T-cell (primary cell): ENCODE results near the gene PSMA4. TPM values are rescaled to one million over a fixed set of nuclear protein-coding genes. Genes with fewer than 3 reads are reported as not detected.
"Not testable (repeated sequence)": the region's sequence is repeated elsewhere in the genome, so short reads cannot be mapped to it uniquely, and the experiment has no call there.

ENCODE experiments used
- ATAC-seq, 4 experiments: fragments of 200-7000 bp in 3 of 4; fragments of 150-1000 bp in 1 of 4; cut with Tn5 transposase; replicated peaks in 1 of 4; 1 replicate in 3 of 4; 2 replicates in 1 of 4; pipeline ENCODE4 v1.10.0; 2021; ENCODE audit warnings: moderate library complexity in 3 of 4, mild to moderate bottlenecking in 2 of 4, moderate number of reproducible peaks in 1 of 4
- CTCF ChIA-PET, 2 donors: fragments of 300-600 bp; sonication (Branson Sonifier 250); formaldehyde crosslinking; loops; one replicate each; lab custom pipeline; 2022; ENCODE audit warnings: antibody characterized with exemption in 2 of 2; lab: Charles Lee
- POLR2A ChIA-PET, 2 donors: fragments of 300-600 bp; sonication (Branson Sonifier 250); formaldehyde crosslinking; loops; one replicate each; lab custom pipeline; 2022; ENCODE audit warnings: antibody characterized with exemption in 2 of 2; lab: Charles Lee
- DNase-seq, 35 experiments: peaks; one replicate each; pipeline versions ENCODE4 v3.0.0 to v3.0.0-alpha.2; 2013 to 2023
- H3K27ac ChIP-seq: one replicate; pipeline ENCODE4 v1.5.1; 2013; ENCODE audit warnings: low read length
- H3K27me3 ChIP-seq, 2 experiments: replicated peaks in 1 of 2; 1 replicate in 1 of 2; 2 replicates in 1 of 2; pipeline versions ENCODE4 v1.6.1 to v1.7.0; 2013; ENCODE audit warnings: low read length in 1 of 2, mixed read lengths in 1 of 2; ENCODE audit not compliant: control insufficient read depth in 2 of 2, insufficient read depth in 2 of 2; ENCODE audit errors: extremely low read depth in 1 of 2
- H3K36me3 ChIP-seq, 2 donors: 1 replicate in 1 of 2; 2 replicates in 1 of 2; pipeline versions ENCODE4 v1.6.1 to v1.7.0; 2013; ENCODE audit warnings: low read length in 1 of 2; ENCODE audit not compliant: control insufficient read depth in 2 of 2, insufficient read depth in 1 of 2; ENCODE audit errors: extremely low read depth in 1 of 2
- H3K4me1 ChIP-seq, 2 experiments: 1 replicate in 1 of 2; 2 replicates in 1 of 2; pipeline versions ENCODE4 v1.6.1 to v1.7.0; 2013; ENCODE audit warnings: low read length in 2 of 2, mixed read lengths in 1 of 2; ENCODE audit not compliant: insufficient read depth in 2 of 2, control insufficient read depth in 1 of 2; ENCODE audit errors: extremely low read depth in 1 of 2
- H3K4me3 ChIP-seq, 2 donors: 1 replicate in 1 of 2; 2 replicates in 1 of 2; pipeline versions ENCODE4 v1.5.1 to v1.7.0; 2013; ENCODE audit warnings: mild to moderate bottlenecking in 2 of 2, low read length in 1 of 2, moderate library complexity in 1 of 2; ENCODE audit not compliant: control insufficient read depth in 1 of 2; ENCODE audit errors: extremely low read depth in 1 of 2
- H3K9me3 ChIP-seq: 2 replicates; pipeline ENCODE4 v1.7.0; 2013
- H3K27ac Mint-ChIP-seq, 2 donors: one replicate each; pipeline ENCODE4 v1.8.0; 2020 to 2021; ENCODE audit warnings: mild to moderate bottlenecking in 2 of 2, mixed read lengths in 2 of 2
- H3K27me3 Mint-ChIP-seq, 2 donors: one replicate each; pipeline ENCODE4 v1.8.0; 2021 to 2022; ENCODE audit warnings: mixed read lengths in 2 of 2
- H3K36me3 Mint-ChIP-seq: one replicate; pipeline ENCODE4 v1.8.0; 2021; ENCODE audit warnings: mixed read lengths
- H3K4me1 Mint-ChIP-seq, 3 donors: one replicate each; pipeline ENCODE4 v1.8.0; 2020 to 2022; ENCODE audit warnings: mixed read lengths in 3 of 3, mild to moderate bottlenecking in 1 of 3
- H3K4me3 Mint-ChIP-seq, 3 donors: one replicate each; pipeline ENCODE4 v1.8.0; 2020 to 2022; ENCODE audit warnings: mild to moderate bottlenecking in 3 of 3, mixed read lengths in 3 of 3, moderate library complexity in 3 of 3
- H3K9me3 Mint-ChIP-seq, 3 donors: one replicate each; pipeline ENCODE4 v1.8.0; 2020 to 2022; ENCODE audit warnings: mixed read lengths in 3 of 3
- WGBS: methylation state at CpG from one replicate; pipeline ENCODE4 v1.1.5; 2013; ENCODE audit warnings: missing lambda C conversion rate; ENCODE audit not compliant: insufficient coverage; 5-methylcytosine and 5-hydroxymethylcytosine counted together
- total RNA-seq, 35 experiments: library from RNA in 6 of 35; stranded (reverse) in 6 of 35; fragments of 120-200 nt in 1 of 35; gene quantifications; one replicate each; pipeline versions ENCODE4 v1.2.1 to v1.2.4 and lab custom pipeline; 2013 to 2026

The PSMA4 gene
- total RNA-seq, 5 donors from 2014 or later (not counting 1 experiment from before 2014, with no cell fraction given): 54.5 to 87.0 (median 80.7) TPM

GRCh38 chr15:78507831-78508160 lies 32.4 kb upstream of the PSMA4 start:
- peak; percentile 20 to 48 (median 36) for ATAC-seq
- Histone ChIP-seq H3K36me3 (no peaks in the 10 kb centered on the region), H3K27ac (no peak overlapping the region), H3K4me3 (peak overlapping the region; percentile 62 to 74), H3K27me3 (peaks cover 0 to 8% of the 10 kb centered on the region in 2 experiments), H3K9me3 (no peaks in the 10 kb centered on the region), H3K4me1 (peaks cover 10 to 22% of the 10 kb centered on the region in 2 experiments)
- DNase-seq: peak in 5 of 35 experiments; percentile 0 to 6 (median 1)
- Mint-ChIP-seq H3K27ac (peak overlapping the region; percentile 55 to 78), H3K9me3 (no peaks in the 10 kb centered on the region), H3K4me3 (peak overlapping the region; percentile 83 to 94 (median 84)), H3K36me3 (no peaks in the 10 kb centered on the region), H3K4me1 (peaks cover 27 to 30% (median 28%) of the 10 kb centered on the region in 3 donors), H3K27me3 (peaks cover 0 to 4% of the 10 kb centered on the region in 2 donors)
- ChIA-PET POLR2A (interaction anchor here in 1 of 2 donors (0.5 kb wide), 1 partner anchor 176 kb away, joined by 5 read pairs; no protein-coding TSS in a partner anchor), CTCF (no interaction called here)
- WGBS: 1% methylated on average over 11 of the region's 13 CpGs

GRCh38 chr15:78508272-78508671 lies 32.0 kb upstream of the PSMA4 start:
- H3K9me3 Mint-ChIP-seq: no peaks in the 10 kb centered on the region
- ATAC-seq: no peak
- no peak overlapping the region for H3K27ac ChIP-seq
- peaks cover 0 to 4% of the 10 kb centered on the region in 2 donors for H3K27me3 Mint-ChIP-seq
- 45% methylated on average over 3 of the region's 6 CpGs for WGBS
- ChIA-PET CTCF (interaction anchor here in 1 of 2 donors (0.7 kb wide), 1 partner anchor 1387 kb away, joined by 3 read pairs; no protein-coding TSS in a partner anchor), POLR2A (interaction anchor here in 1 of 2 donors (0.6 kb wide), 1 partner anchor 314 kb away, joined by 4 read pairs; no protein-coding TSS in a partner anchor)
- H3K4me1 Mint-ChIP-seq: peaks cover 27 to 30% (median 28%) of the 10 kb centered on the region in 3 donors
- no peaks in the 10 kb centered on the region for H3K36me3 ChIP-seq
- peak overlapping the region; percentile 83 to 94 (median 84) for H3K4me3 Mint-ChIP-seq
- peaks cover 10 to 22% of the 10 kb centered on the region in 2 experiments for H3K4me1 ChIP-seq
- H3K27ac Mint-ChIP-seq: peak overlapping the region; percentile 55 to 78
- peak overlapping the region; percentile 62 to 74 for H3K4me3 ChIP-seq
- DNase-seq: no peak
- H3K9me3 ChIP-seq: no peaks in the 10 kb centered on the region
- H3K27me3 ChIP-seq: peaks cover 0 to 8% of the 10 kb centered on the region in 2 experiments
- H3K36me3 Mint-ChIP-seq: no peaks in the 10 kb centered on the region

- Histone ChIP-seq H3K27ac (no peak overlapping the region), H3K4me3 (no peak overlapping the region), H3K4me1 (peaks cover 10 to 22% of the 10 kb centered on the region in 2 experiments), H3K27me3 (peaks cover 0 to 8% of the 10 kb centered on the region in 2 experiments), H3K36me3 (no peaks in the 10 kb centered on the region), H3K9me3 (no peaks in the 10 kb centered on the region)
- peaks cover 0 to 4% of the 10 kb centered on the region in 2 donors for H3K27me3 Mint-ChIP-seq
- ATAC-seq (no peak), DNase-seq (peak in 1 of 35 experiments; percentile 16)
- ChIA-PET CTCF (no interaction called here), POLR2A (no interaction called here)
- H3K36me3 Mint-ChIP-seq: no peaks in the 10 kb centered on the region
- peak overlapping the region; percentile 77 to 84 for H3K27ac Mint-ChIP-seq
- peak overlapping the region; percentile 8 to 39 (median 34) for H3K4me3 Mint-ChIP-seq
- peaks cover 27 to 30% (median 28%) of the 10 kb centered on the region in 3 donors for H3K4me1 Mint-ChIP-seq
- H3K9me3 Mint-ChIP-seq: no peaks in the 10 kb centered on the region
- WGBS: 0% methylated on average over 1 of the region's 6 CpGs
Measured at GRCh38 chr15:78509726-78510312, 30.4 kb upstream of the PSMA4 start.

- H3K4me3 ChIP-seq, H3K36me3 Mint-ChIP-seq, H3K27ac Mint-ChIP-seq, H3K4me3 Mint-ChIP-seq, H3K9me3 Mint-ChIP-seq, H3K4me1 Mint-ChIP-seq, ATAC-seq, POLR2A ChIA-PET, H3K4me1 ChIP-seq, H3K27me3 ChIP-seq, H3K27me3 Mint-ChIP-seq, H3K27ac ChIP-seq, H3K36me3 ChIP-seq, DNase-seq, CTCF ChIA-PET, H3K9me3 ChIP-seq: not testable (repeated sequence)
- no CpG with 5 or more reads among the region's 3 CpGs for WGBS
Measured at GRCh38 chr15:78520035-78520434, 20.2 kb upstream of the PSMA4 start.

- Histone ChIP-seq H3K36me3 (no peaks in the 10 kb centered on the region), H3K27ac (no peak overlapping the region), H3K9me3 (no peaks in the 10 kb centered on the region), H3K27me3 (no peaks in the 10 kb centered on the region), H3K4me1 (no peaks in the 10 kb centered on the region), H3K4me3 (no peak overlapping the region)
- Mint-ChIP-seq H3K27me3 (no peaks in the 10 kb centered on the region), H3K9me3 (no peaks in the 10 kb centered on the region), H3K36me3 (no peaks in the 10 kb centered on the region), H3K4me1 (no peaks in the 10 kb centered on the region), H3K27ac (no peak overlapping the region), H3K4me3 (no peak overlapping the region)
- WGBS: 93% methylated on average over 3 of the region's 5 CpGs
- DNase-seq (no peak), ATAC-seq (no peak)
- ChIA-PET CTCF (no interaction called here), POLR2A (no interaction called here)
Measured at GRCh38 chr15:78524230-78524629, 16.0 kb upstream of the PSMA4 start.

- H3K36me3 ChIP-seq: no peaks in the 10 kb centered on the region
- ChIA-PET POLR2A (no interaction called here), CTCF (no interaction called here)
Measured at GRCh38 chr15:78527325-78527724, 12.9 kb upstream of the PSMA4 start.

More at GRCh38 chr15:78527325-78527724, 12.9 kb upstream of the PSMA4 start:
- no peak overlapping the region for H3K27ac Mint-ChIP-seq
- H3K4me3 Mint-ChIP-seq: no peak overlapping the region
- no CpG with 5 or more reads among the region's 5 CpGs for WGBS
- no peaks in the 10 kb centered on the region for H3K27me3 Mint-ChIP-seq
- H3K9me3 Mint-ChIP-seq: no peaks in the 10 kb centered on the region
- no peaks in the 10 kb centered on the region for H3K4me1 Mint-ChIP-seq
- H3K9me3 ChIP-seq: no peaks in the 10 kb centered on the region
- H3K27me3 ChIP-seq: no peaks in the 10 kb centered on the region
- no peak overlapping the region for H3K4me3 ChIP-seq
- no peaks in the 10 kb centered on the region for H3K4me1 ChIP-seq
- H3K36me3 Mint-ChIP-seq: no peaks in the 10 kb centered on the region
- H3K27ac ChIP-seq: no peak overlapping the region
- DNase-seq: no peak
- ATAC-seq: no peak
